NB4 (cell line): Measurements from ENCODE around the gene SLC25A21.
"Not testable (repeated sequence)": the region's sequence is repeated elsewhere in the genome, so short reads cannot be mapped to it uniquely, and the experiment has no call there.

Source experiments
- DNase-seq: peaks from one replicate; pipeline ENCODE4 v3.0.0; 2010; ENCODE audit warnings: low read depth
- H3K4me3 ChIP-seq: one replicate; pipeline ENCODE4 v1.5.1; 2011; ENCODE audit warnings: mild to moderate bottlenecking, low read depth, low read length, moderate library complexity
- MYC ChIP-seq: IDR thresholded peaks from 2 replicates; pipeline ENCODE4 v1.6.1; 2011; ENCODE audit warnings: low read depth, low read length
- POLR2A ChIP-seq: IDR thresholded peaks from 2 replicates; pipeline ENCODE4 v1.6.1; 2011; ENCODE audit warnings: mild to moderate bottlenecking; ENCODE audit not compliant: insufficient read length; ENCODE audit errors: extremely low read depth
- TF ChIP-seq, protein P1 (sequence below): IDR thresholded peaks from 2 replicates; pipeline ENCODE4 v1.6.1; 2011; ENCODE audit warnings: low read depth, low read length
- TF ChIP-seq, protein P2 (sequence below): IDR thresholded peaks from one replicate; pipeline ENCODE4 v1.5.1; 2012; ENCODE audit warnings: low read depth, low read length

Gene SLC25A21

DNA sequence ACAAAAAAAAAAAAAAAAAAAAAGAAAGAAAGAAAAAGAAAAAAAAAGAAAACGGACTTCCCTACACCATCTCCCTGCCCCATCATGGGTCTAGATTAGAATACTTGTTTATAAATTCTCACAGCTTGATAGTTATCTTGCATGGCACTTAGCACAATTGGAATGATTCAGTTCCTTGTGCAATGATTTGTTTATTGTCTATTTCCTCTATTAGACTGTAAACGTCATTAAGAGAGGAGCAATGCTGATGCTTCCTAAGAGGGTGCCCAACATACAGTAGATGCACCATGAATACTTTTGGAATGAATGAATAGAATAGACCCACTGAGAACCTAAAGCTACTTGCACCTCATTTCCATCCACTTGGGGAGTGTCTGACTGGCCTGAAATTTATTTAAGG is 469.9 kb downstream of the SLC25A21 start:
- TF ChIP-seq, protein P1, sequence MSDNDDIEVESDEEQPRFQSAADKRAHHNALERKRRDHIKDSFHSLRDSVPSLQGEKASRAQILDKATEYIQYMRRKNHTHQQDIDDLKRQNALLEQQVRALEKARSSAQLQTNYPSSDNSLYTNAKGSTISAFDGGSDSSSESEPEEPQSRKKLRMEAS: no peak
- no peak for TF ChIP-seq MYC
- no peak overlapping the region for H3K4me3 ChIP-seq
- DNase-seq: no peak

DNA sequence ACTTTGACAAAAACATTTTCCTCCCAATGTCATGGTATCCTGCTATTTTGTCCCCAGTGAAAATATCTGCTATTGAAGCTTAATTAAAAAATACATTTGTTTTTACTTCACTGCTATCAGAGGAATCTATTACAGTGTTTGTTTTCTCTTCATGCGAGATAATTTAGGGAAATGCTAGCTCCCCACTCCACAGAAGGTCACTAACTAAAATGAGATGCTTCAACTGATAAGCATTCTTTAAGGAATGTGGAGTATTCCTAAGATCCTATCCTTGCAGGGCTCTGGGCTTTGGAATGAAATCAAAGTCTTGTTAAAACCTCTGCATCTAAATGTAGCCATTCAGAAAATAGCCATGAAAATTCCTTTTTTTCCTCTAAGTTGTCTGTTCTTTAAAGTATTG is 471.3 kb downstream of the SLC25A21 start:
- no peak for DNase-seq
- TF ChIP-seq MYC: no peak
- TF ChIP-seq, protein P1: no peak
- TF ChIP-seq POLR2A: no peak
- TF ChIP-seq, protein P2, sequence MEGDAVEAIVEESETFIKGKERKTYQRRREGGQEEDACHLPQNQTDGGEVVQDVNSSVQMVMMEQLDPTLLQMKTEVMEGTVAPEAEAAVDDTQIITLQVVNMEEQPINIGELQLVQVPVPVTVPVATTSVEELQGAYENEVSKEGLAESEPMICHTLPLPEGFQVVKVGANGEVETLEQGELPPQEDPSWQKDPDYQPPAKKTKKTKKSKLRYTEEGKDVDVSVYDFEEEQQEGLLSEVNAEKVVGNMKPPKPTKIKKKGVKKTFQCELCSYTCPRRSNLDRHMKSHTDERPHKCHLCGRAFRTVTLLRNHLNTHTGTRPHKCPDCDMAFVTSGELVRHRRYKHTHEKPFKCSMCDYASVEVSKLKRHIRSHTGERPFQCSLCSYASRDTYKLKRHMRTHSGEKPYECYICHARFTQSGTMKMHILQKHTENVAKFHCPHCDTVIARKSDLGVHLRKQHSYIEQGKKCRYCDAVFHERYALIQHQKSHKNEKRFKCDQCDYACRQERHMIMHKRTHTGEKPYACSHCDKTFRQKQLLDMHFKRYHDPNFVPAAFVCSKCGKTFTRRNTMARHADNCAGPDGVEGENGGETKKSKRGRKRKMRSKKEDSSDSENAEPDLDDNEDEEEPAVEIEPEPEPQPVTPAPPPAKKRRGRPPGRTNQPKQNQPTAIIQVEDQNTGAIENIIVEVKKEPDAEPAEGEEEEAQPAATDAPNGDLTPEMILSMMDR: no peak
- H3K4me3 ChIP-seq: no peak overlapping the region

DNA sequence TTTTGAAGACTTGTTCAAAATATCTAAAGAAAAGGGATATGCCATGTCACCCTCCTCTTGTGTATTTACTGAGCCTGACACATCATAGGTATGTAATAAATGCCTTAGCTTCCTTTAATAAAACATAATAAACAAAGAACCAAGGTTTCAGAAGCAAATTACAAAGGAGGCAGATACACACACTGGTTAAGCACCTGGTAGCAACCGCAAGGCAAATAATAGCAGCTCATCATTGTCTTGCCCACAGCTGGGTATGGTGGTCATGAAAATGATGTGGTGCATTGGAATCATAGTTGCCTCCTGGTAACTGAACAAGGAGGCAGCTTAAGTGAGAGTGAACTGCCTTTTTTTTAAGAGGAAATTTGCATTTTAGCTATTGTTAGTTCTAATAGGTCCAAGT is 471.8 kb downstream of the SLC25A21 start:
- TF ChIP-seq, protein P2: no peak

DNA sequence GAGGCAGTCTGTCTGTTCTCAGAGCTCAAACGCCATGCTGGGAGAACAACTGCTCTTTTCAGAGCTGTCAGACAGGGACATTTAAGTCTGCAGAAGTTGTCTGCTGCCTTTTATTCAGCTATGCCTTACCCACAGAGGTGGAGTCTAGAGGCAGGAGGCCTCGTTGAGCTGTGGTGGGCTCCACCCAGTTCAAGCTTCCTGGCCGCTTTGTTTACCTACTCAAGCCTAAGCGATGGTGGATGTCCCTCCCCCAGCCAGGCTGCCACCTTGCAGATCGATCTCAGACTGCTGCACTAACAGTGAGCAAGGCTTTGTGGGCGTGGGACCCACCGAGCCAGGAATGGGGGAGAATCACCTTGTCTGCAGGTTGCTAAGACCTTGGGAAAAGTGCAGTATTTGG is 473.0 kb downstream of the SLC25A21 start:
- DNase-seq: not testable (repeated sequence)

More for the DNA sequence above, 471.8 kb downstream of the SLC25A21 start:
- H3K4me3 ChIP-seq: no peak overlapping the region
- DNase-seq: no peak

DNA sequence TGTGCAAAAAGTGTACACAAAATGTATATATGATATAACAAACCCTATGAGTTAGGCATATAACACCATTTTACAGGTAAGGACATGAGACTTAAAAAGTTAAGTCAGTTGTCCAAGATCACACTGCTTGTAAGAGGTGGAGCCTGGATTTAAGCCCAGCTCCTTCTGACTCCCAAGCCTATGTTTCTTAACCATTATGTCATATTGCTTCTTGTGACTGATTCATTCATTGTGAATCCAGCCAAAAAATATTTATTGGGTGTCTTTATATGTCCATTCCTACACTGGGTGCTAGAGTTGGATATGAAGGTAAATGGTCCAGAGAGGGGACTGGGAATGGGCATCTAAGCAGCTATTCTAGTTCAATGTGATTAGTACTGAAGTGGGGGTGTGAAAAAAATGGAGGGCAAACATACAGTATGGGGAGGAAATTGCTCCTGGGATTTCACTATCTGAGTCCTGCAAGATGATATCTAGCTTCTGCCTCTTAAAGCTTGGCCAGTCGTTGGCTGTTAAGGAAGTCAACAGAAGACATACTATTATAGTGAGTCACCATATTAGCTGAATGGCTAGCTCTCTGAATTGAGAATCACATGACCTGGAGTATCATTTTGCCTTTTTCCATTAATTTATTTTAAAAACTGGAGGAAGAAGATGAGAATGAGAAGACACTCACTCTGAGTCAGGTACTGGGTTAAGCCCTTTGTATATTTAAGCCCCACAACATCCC is 481.9 kb downstream of the SLC25A21 start:
- no peak for DNase-seq
- no peak overlapping the region for H3K4me3 ChIP-seq
- TF ChIP-seq POLR2A (no peak), MYC (no peak)
- TF ChIP-seq, protein P1: no peak
- TF ChIP-seq, protein P2: no peak

More for the DNA sequence above, 473.0 kb downstream of the SLC25A21 start:
- not testable (repeated sequence) for H3K4me3 ChIP-seq

DNA sequence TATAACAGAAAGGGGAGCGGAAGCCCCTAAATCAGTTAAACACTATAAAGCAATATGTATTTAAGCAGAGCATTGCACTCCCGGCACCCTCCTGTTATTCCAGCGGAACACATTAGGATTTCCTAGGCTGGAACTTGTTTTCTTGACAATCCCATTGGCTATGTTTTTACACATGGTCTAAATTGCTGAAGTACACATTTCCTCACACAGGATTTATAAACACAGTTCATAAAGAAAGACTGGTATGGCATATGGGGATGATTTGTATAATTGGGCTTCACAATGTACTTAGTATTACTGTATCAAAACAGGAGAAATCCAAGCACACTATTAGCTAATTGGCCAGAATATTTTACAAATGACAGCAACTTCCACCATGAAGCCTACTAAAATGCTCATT is 487.5 kb downstream of the SLC25A21 start:
- H3K4me3 ChIP-seq: no peak overlapping the region
- DNase-seq: no peak
- TF ChIP-seq POLR2A (no peak), MYC (no peak)
- TF ChIP-seq, protein P1: no peak
- TF ChIP-seq, protein P2: no peak

DNA sequence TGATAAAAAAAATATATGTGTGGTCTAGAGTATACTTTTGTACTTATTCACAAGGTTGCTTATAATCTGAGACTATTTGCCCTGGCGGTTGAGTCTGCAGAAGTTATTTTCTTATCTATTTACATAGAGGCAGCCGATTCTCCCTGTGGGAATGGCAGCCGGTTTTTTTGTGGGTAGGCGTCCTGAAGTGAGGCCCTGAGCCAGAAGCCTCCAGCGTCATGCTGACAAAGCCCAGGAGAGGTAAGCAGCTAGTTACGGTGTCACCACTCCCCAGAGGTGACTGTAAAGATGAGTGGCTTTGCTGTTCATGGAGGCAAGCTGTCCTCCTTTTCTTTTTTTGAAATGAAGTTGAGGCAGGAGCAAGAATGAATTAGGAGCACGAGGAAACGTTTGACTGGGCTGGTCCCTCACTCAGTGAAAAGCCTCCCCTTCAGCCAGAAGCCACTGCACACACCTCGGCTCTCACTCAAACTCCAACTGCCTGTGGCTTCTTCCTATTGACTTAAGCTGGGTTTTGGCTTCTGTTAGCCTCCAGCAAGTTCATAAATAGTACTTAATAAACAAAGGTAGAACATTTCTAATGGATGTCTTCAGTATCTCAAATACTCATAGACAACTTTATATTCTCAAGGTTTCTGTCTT is 489.2 kb downstream of the SLC25A21 start:
- no peak for DNase-seq
- TF ChIP-seq MYC (no peak), POLR2A (no peak)
- TF ChIP-seq, protein P1: no peak
- TF ChIP-seq, protein P2: no peak
- no peak overlapping the region for H3K4me3 ChIP-seq
